PC-3 (cell line): ENCODE measurements around the gene SFRP5. TPM values are rescaled to one million over a fixed set of nuclear protein-coding genes. Genes with fewer than 3 reads are reported as not detected.

ENCODE experiments used
- ATAC-seq: fragments of 200-7000 bp; cut with Tn5 transposase; 2 replicates; pipeline ENCODE4 v1.9.1; 2020; ENCODE audit warnings: mild to moderate bottlenecking, moderate library complexity
- BruUV-seq: library from RNA; stranded (reverse); fragments of 400-500 nt; replicated peaks from 2 replicates; lab custom pipeline; 2021; lab: Mats Ljungman, UMichigan
- CTCF ChIA-PET: fragments of 300-600 bp; sonication (Branson Sonifier 250); formaldehyde crosslinking; loops from one replicate; lab custom pipeline; 2022; ENCODE audit warnings: antibody characterized with exemption; lab: Charles Lee
- POLR2A ChIA-PET: fragments of 300-600 bp; sonication (Branson Sonifier 250); formaldehyde crosslinking; loops from one replicate; lab custom pipeline; 2022; ENCODE audit warnings: antibody characterized with exemption; ENCODE audit not compliant: unreplicated experiment; lab: Charles Lee
- DNase-seq: peaks from one replicate; pipeline ENCODE4 v3.0.0-alpha.2; 2015
- H2AFZ ChIP-seq: fragments of 300-600 bp; sonication (generic); 2 replicates; pipeline ENCODE4 v1.6.0; 2016; ENCODE audit warnings: antibody characterized with exemption, low read length
- H3F3A ChIP-seq: fragments of 300-600 bp; sonication (generic); one replicate; pipeline ENCODE4 v1.6.0; 2017; ENCODE audit warnings: antibody characterized with exemption, low read length, control low read depth, mild to moderate bottlenecking; ENCODE audit not compliant: unreplicated experiment
- H3K27ac ChIP-seq: fragments of 300-600 bp; sonication (generic); 2 replicates; pipeline ENCODE4 v1.5.1; 2016; ENCODE audit warnings: mild to moderate bottlenecking, low read length
- H3K27me3 ChIP-seq: fragments of 300-600 bp; sonication (generic); 2 replicates; pipeline ENCODE4 v1.6.1; 2016; ENCODE audit warnings: low read length, mixed read lengths
- H3K36me3 ChIP-seq: fragments of 300-600 bp; sonication (generic); 2 replicates; pipeline ENCODE4 v1.6.1; 2016; ENCODE audit warnings: low read depth, mixed run types, low read length, mixed read lengths
- H3K4me1 ChIP-seq: fragments of 300-600 bp; sonication (generic); 2 replicates; pipeline ENCODE4 v1.5.1; 2016; ENCODE audit warnings: low read length; ENCODE audit not compliant: insufficient read depth
- H3K4me2 ChIP-seq: fragments of 300-600 bp; sonication (generic); 2 replicates; pipeline ENCODE4 v1.6.0; 2016; ENCODE audit warnings: low read length
- H3K4me3 ChIP-seq: fragments of 300-600 bp; sonication (generic); 2 replicates; pipeline ENCODE4 v1.5.1; 2016; ENCODE audit warnings: mild to moderate bottlenecking, low read length, mixed read lengths
- H3K79me2 ChIP-seq: fragments of 300-600 bp; sonication (generic); 2 replicates; pipeline ENCODE4 v1.6.1; 2017; ENCODE audit warnings: low read length, mixed read lengths
- H3K9ac ChIP-seq: fragments of 300-600 bp; sonication (generic); 2 replicates; pipeline ENCODE4 v1.6.0; 2016; ENCODE audit warnings: mild to moderate bottlenecking, low read length
- H3K9me2 ChIP-seq: fragments of 300-600 bp; sonication (generic); replicated peaks from 2 replicates; pipeline ENCODE4 v1.6.1; 2016; ENCODE audit warnings: mixed run types, low read length, mixed read lengths
- H3K9me3 ChIP-seq: fragments of 300-600 bp; sonication (generic); 2 replicates; pipeline ENCODE4 v1.6.1; 2016; ENCODE audit warnings: low read length, mixed read lengths
- H4K20me1 ChIP-seq: fragments of 300-600 bp; sonication (generic); 2 replicates; pipeline ENCODE4 v1.6.1; 2016; ENCODE audit warnings: low read length, mixed read lengths
- EZH2 ChIP-seq: fragments of 300-600 bp; sonication (generic); IDR thresholded peaks from one replicate; pipeline ENCODE4 v1.6.1; 2017; ENCODE audit warnings: antibody characterized with exemption, mild to moderate bottlenecking, low read length; ENCODE audit not compliant: unreplicated experiment
- EZH2phosphoT487 ChIP-seq: fragments of 300-600 bp; sonication (generic); IDR thresholded peaks from 2 replicates; pipeline ENCODE4 v1.6.1; 2018; ENCODE audit warnings: mild to moderate bottlenecking, antibody characterized with exemption, low read length, borderline replicate concordance
- intact Hi-C: fragments of 100-400 bp; cut with micrococcal nuclease; formaldehyde crosslinking; loops from 2 replicates; pipeline ENCODE4 v1.9.0; 2023
- total RNA-seq: library from RNA; depleted of rRNA; stranded (reverse); fragments of >200 nt; gene quantifications from 2 replicates; pipeline ENCODE4 v1.2.3, GENCODE V29; 2014
- TF ChIP-seq, protein P1 (sequence below): fragments of 300-600 bp; sonication (generic); conservative IDR thresholded peaks from 2 replicates; pipeline ENCODE4 v1.5.1; 2017; ENCODE audit warnings: antibody characterized with exemption, low read depth, mild to moderate bottlenecking, low read length

The SFRP5 gene
- total RNA-seq, 1 experiment from 2014 or later: not detected

DNA sequence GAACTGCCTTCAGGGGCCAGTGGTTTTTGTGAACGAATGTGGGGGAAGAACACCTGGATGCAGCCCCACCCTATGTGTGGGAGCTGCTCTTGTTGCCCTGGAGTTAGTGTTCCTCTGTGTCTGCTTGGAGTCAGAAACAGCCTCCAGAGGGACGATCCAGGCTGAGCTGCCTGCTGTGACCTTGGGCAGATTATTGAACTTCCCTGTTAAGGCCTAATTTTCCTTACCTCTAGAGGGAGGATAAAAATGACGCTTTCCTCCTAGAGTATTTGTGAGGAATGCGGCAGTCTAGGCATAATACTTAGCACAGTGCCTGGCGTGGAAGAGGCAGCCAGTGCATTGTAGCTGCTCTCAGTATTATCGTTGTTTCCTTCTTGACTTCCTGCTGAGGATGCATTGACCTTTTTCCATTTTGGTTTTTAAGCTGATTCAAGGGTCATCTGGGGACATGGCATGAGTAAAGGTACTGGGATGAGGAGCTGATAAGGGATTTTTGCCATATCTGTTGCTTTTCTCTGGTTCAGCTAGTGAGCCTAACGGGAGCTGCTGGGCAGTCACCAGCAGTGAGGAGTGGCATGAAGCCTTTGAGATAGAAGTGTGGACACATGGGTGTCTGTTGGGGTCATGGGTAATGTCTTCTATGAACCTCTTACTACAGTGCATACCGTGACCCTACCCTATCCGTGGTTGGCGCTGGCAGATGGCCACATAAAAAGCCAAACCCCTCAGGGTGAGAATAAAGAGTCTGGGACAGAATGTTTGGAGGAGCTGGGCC is 28.4 kb downstream of the SFRP5 start:
- Histone ChIP-seq H3K4me3 (no peak overlapping the region), H3K9me3 (no peaks in the 10 kb centered on the region), H3K4me2 (no peak overlapping the region), H3K79me2 (peaks cover 32% of the 10 kb centered on the region), H2AFZ (no peak overlapping the region), H3K9ac (no peak overlapping the region), H3K9me2 (no peaks in the 10 kb centered on the region), H3K27ac (no peak overlapping the region), H3K36me3 (peaks cover 22% of the 10 kb centered on the region; the same call in 1 of the 2 replicates), H4K20me1 (no peaks in the 10 kb centered on the region), H3F3A (no peaks in the 10 kb centered on the region), H3K4me1 (peaks cover 4% of the 10 kb centered on the region), H3K27me3 (no peaks in the 10 kb centered on the region)
- ChIA-PET POLR2A (no interaction called here), CTCF (no interaction called here)
- no TSS peak for BruUV-seq
- ATAC-seq: no peak
- TF ChIP-seq, protein P1, sequence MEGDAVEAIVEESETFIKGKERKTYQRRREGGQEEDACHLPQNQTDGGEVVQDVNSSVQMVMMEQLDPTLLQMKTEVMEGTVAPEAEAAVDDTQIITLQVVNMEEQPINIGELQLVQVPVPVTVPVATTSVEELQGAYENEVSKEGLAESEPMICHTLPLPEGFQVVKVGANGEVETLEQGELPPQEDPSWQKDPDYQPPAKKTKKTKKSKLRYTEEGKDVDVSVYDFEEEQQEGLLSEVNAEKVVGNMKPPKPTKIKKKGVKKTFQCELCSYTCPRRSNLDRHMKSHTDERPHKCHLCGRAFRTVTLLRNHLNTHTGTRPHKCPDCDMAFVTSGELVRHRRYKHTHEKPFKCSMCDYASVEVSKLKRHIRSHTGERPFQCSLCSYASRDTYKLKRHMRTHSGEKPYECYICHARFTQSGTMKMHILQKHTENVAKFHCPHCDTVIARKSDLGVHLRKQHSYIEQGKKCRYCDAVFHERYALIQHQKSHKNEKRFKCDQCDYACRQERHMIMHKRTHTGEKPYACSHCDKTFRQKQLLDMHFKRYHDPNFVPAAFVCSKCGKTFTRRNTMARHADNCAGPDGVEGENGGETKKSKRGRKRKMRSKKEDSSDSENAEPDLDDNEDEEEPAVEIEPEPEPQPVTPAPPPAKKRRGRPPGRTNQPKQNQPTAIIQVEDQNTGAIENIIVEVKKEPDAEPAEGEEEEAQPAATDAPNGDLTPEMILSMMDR: no peak
- intact Hi-C loops: no loop called here
- no peak for DNase-seq

DNA sequence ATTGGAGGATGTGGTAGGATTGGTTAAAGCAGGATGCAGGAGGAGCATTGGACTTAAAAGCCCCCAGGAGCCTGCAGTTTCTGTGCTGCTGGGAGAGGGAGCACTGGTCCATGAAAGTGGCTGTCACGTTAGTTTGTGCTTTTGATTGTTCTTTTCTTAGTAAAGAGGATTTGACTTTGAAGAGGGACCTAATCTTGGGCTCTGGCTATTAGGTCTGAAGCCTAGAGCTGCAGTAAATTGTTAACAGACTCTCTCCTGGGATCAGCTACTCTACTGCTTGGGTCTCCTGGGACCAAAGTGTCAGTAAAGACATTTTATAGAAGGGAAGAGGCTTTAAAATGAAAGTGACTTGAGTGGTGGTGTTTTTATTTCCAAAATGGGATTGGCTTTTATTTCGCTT is 31.2 kb downstream of the SFRP5 start:
- no peak overlapping the region for H3K27ac ChIP-seq
- H3K79me2 ChIP-seq: peaks cover 46% of the 10 kb centered on the region
- no peak overlapping the region for H3K4me2 ChIP-seq
- ChIA-PET CTCF (no interaction called here), POLR2A (no interaction called here)
- peaks cover 9% of the 10 kb centered on the region for H3K4me1 ChIP-seq
- no peak overlapping the region for H3K4me3 ChIP-seq
- H3K36me3 ChIP-seq: peaks cover 9% of the 10 kb centered on the region; the same call in 1 of the 2 replicates
- no peaks in the 10 kb centered on the region for H3K27me3 ChIP-seq
- no peak overlapping the region for H2AFZ ChIP-seq
- no peak overlapping the region for H3K9ac ChIP-seq
- DNase-seq (no peak), ATAC-seq (no peak)
- H3K9me3 ChIP-seq: no peaks in the 10 kb centered on the region
- intact Hi-C loops: no loop called here
- H3F3A ChIP-seq: no peaks in the 10 kb centered on the region
- H3K9me2 ChIP-seq: no peaks in the 10 kb centered on the region
- TF ChIP-seq, protein P1: no peak
- H4K20me1 ChIP-seq: no peaks in the 10 kb centered on the region
- no TSS peak for BruUV-seq

DNA sequence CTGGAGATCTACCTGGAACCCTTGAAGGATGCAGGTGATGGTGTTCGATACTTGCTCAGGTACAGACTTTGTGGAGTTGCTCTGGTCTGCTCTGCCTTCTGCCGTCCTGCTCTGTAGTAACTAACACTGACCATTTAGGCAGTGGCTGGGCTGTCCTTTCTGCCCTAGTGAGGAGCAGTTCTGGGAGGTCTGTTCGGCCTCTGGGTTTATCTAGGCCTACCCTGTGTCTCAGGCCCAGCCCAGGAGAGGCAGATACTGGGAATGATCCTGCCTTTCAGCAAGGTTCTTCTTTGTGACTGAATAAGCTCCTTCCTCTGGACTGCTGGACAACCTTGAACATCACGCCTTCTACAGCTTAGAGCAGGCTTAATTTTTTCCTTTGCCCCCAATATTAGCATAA is 33.2 kb downstream of the SFRP5 start:
- ChIA-PET POLR2A (no interaction called here), CTCF (no interaction called here)
- Histone ChIP-seq H3K4me2 (peak overlapping the region; percentile 93), H3K27me3 (no peaks in the 10 kb centered on the region), H3K9me3 (no peaks in the 10 kb centered on the region), H3K27ac (no peak overlapping the region), H3K4me3 (peak overlapping the region; percentile 83; the same call in 1 of the 2 replicates), H3K9ac (no peak overlapping the region), H3K4me1 (peaks cover 9% of the 10 kb centered on the region), H3K79me2 (peaks cover 45% of the 10 kb centered on the region), H4K20me1 (no peaks in the 10 kb centered on the region), H3F3A (no peaks in the 10 kb centered on the region), H3K9me2 (no peaks in the 10 kb centered on the region), H3K36me3 (peaks cover 6% of the 10 kb centered on the region; the same call in 1 of the 2 replicates), H2AFZ (no peak overlapping the region)
- TF ChIP-seq EZH2: no peak
- TF ChIP-seq, protein P1: no peak
- no peak for TF ChIP-seq EZH2phosphoT487
- DNase-seq: no peak
- ATAC-seq: no peak
- intact Hi-C loops: no loop called here
- BruUV-seq: no TSS peak
